ENCODE data around the gene TRIM29.

The TRIM29 gene

GRCh38 chr11:120095516-120095915 lies 42.4 kb downstream of the TRIM29 start:
- no peak for ATAC-seq
- TF ChIP-seq ARNTL (CRISPR knock-in tag; IDR thresholded peaks at IDR 0.05; ENCODE audit: borderline replicate concordance, low read depth): no peak
- TF ChIP-seq POU6F1 (CRISPR knock-in tag; IDR thresholded peaks at IDR 0.05; ENCODE audit: borderline replicate concordance, low read depth): no peak
- no peak for TF ChIP-seq RARB (CRISPR knock-in tag; IDR thresholded peaks at IDR 0.05)
- TF ChIP-seq ISL1 (CRISPR knock-in tag; IDR thresholded peaks at IDR 0.05): no peak

- TF ChIP-seq ISL1 (CRISPR knock-in tag; IDR thresholded peaks at IDR 0.05): no peak
- no peak for TF ChIP-seq ESRRG (CRISPR knock-in tag; IDR thresholded peaks at IDR 0.05)
- TF ChIP-seq PATZ1 (CRISPR knock-in tag; IDR thresholded peaks at IDR 0.05; ENCODE audit: borderline replicate concordance): no peak
- no peak for TF ChIP-seq ZNF565 (CRISPR knock-in tag; conservative IDR thresholded peaks at IDR 0.05; ENCODE audit: low read depth)
- no peak for TF ChIP-seq OSR1 (CRISPR knock-in tag; IDR thresholded peaks at IDR 0.05)
- TF ChIP-seq RARB (CRISPR knock-in tag; IDR thresholded peaks at IDR 0.05): no peak
- no peak for TF ChIP-seq GLIS3 (CRISPR knock-in tag; IDR thresholded peaks at IDR 0.05)
- TF ChIP-seq ZFP3 (CRISPR knock-in tag; IDR thresholded peaks at IDR 0.05): no peak
- TF ChIP-seq ZNF70 (CRISPR knock-in tag; IDR thresholded peaks at IDR 0.05): no peak
- TF ChIP-seq CREB5 (CRISPR knock-in tag; IDR thresholded peaks at IDR 0.05; ENCODE audit: low read depth): no peak
- TF ChIP-seq CSRNP3 (CRISPR knock-in tag; IDR thresholded peaks at IDR 0.05): no peak
- no peak for TF ChIP-seq TSHZ2 (CRISPR knock-in tag; IDR thresholded peaks at IDR 0.05)
- no peak for TF ChIP-seq ZC3H10 (CRISPR knock-in tag; IDR thresholded peaks at IDR 0.05)
- TF ChIP-seq ARNTL (CRISPR knock-in tag; IDR thresholded peaks at IDR 0.05; ENCODE audit: borderline replicate concordance, low read depth): no peak
- TF ChIP-seq SNAI2 (CRISPR knock-in tag; IDR thresholded peaks at IDR 0.05): no peak
These were observed 46.2 kb downstream of the TRIM29 start for GRCh38 chr11:120091701-120092100.

GRCh38 chr11:120091121-120091520 lies 46.8 kb downstream of the TRIM29 start:
- no peak for TF ChIP-seq ZNF8 (CRISPR knock-in tag; IDR thresholded peaks at IDR 0.05)
- no peak for TF ChIP-seq TSHZ2 (CRISPR knock-in tag; IDR thresholded peaks at IDR 0.05)
- TF ChIP-seq ZNF565 (CRISPR knock-in tag; conservative IDR thresholded peaks at IDR 0.05; ENCODE audit: low read depth): no peak
- no peak for ATAC-seq

More at GRCh38 chr11:120091701-120092100, 46.2 kb downstream of the TRIM29 start:
- no peak for ATAC-seq

Data from SK-N-SH treated with all-trans-retinoic acid at 6 μM for 48 hours (cell line).